ENCODE measurements around the gene SLC23A3. TPM values are rescaled to one million over a fixed set of nuclear protein-coding genes. Genes with fewer than 3 reads are reported as not detected.
"Not testable (repeated sequence)": the region's sequence is repeated elsewhere in the genome, so short reads cannot be mapped to it uniquely, and the experiment has no call there.

The SLC23A3 gene
- polyA plus RNA-seq, 1 donor (not counting 4 experiments of a cell fraction or from before 2014, with no cell fraction given): 1.4 TPM

DNA sequence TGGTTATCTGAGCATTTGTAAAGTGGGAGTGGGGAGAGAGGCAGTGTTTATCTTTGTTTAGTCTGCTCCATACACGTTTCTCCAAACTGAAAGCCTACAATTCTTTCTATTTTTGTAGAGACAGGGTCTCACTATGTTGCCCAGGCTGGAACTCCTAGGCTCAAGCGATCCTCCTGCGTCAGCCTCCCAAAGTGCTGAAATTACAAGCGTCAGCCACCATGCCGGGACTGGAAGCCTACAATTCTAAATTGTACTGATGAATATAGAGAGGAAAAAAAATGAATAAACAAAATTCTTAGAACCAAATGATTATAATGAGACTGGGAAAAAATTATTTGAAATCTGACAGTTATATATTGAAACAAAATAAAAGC is 35.3 kb upstream of the SLC23A3 start:
- Histone ChIP-seq H3K27ac (ENCODE audit: control insufficient read depth, insufficient read depth, low read length) (no peak overlapping the region), H3K9me3 (ENCODE audit: control insufficient read depth, low read depth, low read length) (no peaks in the 10 kb centered on the region), H3K9ac (ENCODE audit: control insufficient read depth, extremely low read depth, insufficient read depth, low read length) (no peak overlapping the region), H3K27me3 (ENCODE audit: control insufficient read depth, extremely low read depth, insufficient read depth, low read length) (no peaks in the 10 kb centered on the region), H3K79me2 (ENCODE audit: control insufficient read depth, insufficient read depth, low read length) (no peaks in the 10 kb centered on the region), H2AFZ (ENCODE audit: control insufficient read depth, low read length) (no peak overlapping the region), H3K9me1 (ENCODE audit: control insufficient read depth, extremely low read depth, insufficient read depth, low read length) (no peaks in the 10 kb centered on the region), H3K4me3 (ENCODE audit: control insufficient read depth in 2 of 3, extremely low read depth in 1 of 3, insufficient read depth in 2 of 3, low read depth in 1 of 3, low read length in 3 of 3) (no peak overlapping the region), H4K20me1 (ENCODE audit: control insufficient read depth, extremely low read depth, insufficient read depth, low read length) (no peaks in the 10 kb centered on the region), H3K4me2 (ENCODE audit: control insufficient read depth, extremely low read depth, insufficient read depth, low read depth, low read length) (no peak overlapping the region), H3K36me3 (ENCODE audit: control insufficient read depth in 2 of 2, extremely low read depth in 1 of 2, insufficient read depth in 2 of 2, low read length in 2 of 2) (peaks cover 7 to 13% of the 10 kb centered on the region in 2 experiments), H3K4me1 (ENCODE audit: control insufficient read depth, extremely low read depth, insufficient read depth, low read length) (peaks cover 16% of the 10 kb centered on the region)
- TF ChIP-seq EZH2 (IDR thresholded peaks at IDR 0.05; ENCODE audit: low read length) (no peak), CTCF (optimal IDR thresholded peaks at IDR 0.05 in 1 of 3, IDR thresholded peaks at IDR 0.05 in 1 of 3, conservative IDR thresholded peaks at IDR 0.05 in 1 of 3; ENCODE audit: extremely low read depth in 1 of 3, insufficient read depth in 2 of 3, low read length in 3 of 3) (no peak)
- no peak for FAIRE-seq
- dilution Hi-C loops (cut with MboI; ENCODE audit: extremely low pct_ligation_motif_present, low sequenced_read_pairs): no loop called here
- no peak for DNase-seq (ENCODE audit: low read depth, low spot score)

GRCh38 chr2:219204425-219205164 is 34.8 kb upstream of the SLC23A3 start:
- dilution Hi-C loops (cut with MboI; ENCODE audit: extremely low pct_ligation_motif_present, low sequenced_read_pairs): no loop called here
- no peaks in the 10 kb centered on the region for H3K9me3 ChIP-seq (ENCODE audit: control insufficient read depth, low read depth, low read length)
- H3K27me3 ChIP-seq (ENCODE audit: control insufficient read depth, extremely low read depth, insufficient read depth, low read length): no peaks in the 10 kb centered on the region
- no peak for FAIRE-seq
- no peaks in the 10 kb centered on the region for H3K79me2 ChIP-seq (ENCODE audit: control insufficient read depth, insufficient read depth, low read length)
- H3K4me1 ChIP-seq (ENCODE audit: control insufficient read depth, extremely low read depth, insufficient read depth, low read length): peaks cover 16% of the 10 kb centered on the region
- no peaks in the 10 kb centered on the region for H3K9me1 ChIP-seq (ENCODE audit: control insufficient read depth, extremely low read depth, insufficient read depth, low read length)
- H3K4me3 ChIP-seq (ENCODE audit: control insufficient read depth in 2 of 3, extremely low read depth in 1 of 3, insufficient read depth in 2 of 3, low read depth in 1 of 3, low read length in 3 of 3): no peak overlapping the region
- H3K36me3 ChIP-seq (ENCODE audit: control insufficient read depth in 2 of 2, extremely low read depth in 1 of 2, insufficient read depth in 2 of 2, low read length in 2 of 2): peaks cover 7 to 13% of the 10 kb centered on the region in 2 experiments
- no peak overlapping the region for H3K27ac ChIP-seq (ENCODE audit: control insufficient read depth, insufficient read depth, low read length)
- no peak overlapping the region for H3K9ac ChIP-seq (ENCODE audit: control insufficient read depth, extremely low read depth, insufficient read depth, low read length)
- no peak for TF ChIP-seq CTCF (optimal IDR thresholded peaks at IDR 0.05 in 1 of 3, IDR thresholded peaks at IDR 0.05 in 1 of 3, conservative IDR thresholded peaks at IDR 0.05 in 1 of 3; ENCODE audit: extremely low read depth in 1 of 3, insufficient read depth in 2 of 3, low read length in 3 of 3)
- TF ChIP-seq EZH2 (IDR thresholded peaks at IDR 0.05; ENCODE audit: low read length): no peak
- DNase-seq (ENCODE audit: low read depth, low spot score): no peak
- H2AFZ ChIP-seq (ENCODE audit: control insufficient read depth, low read length): no peak overlapping the region
- H4K20me1 ChIP-seq (ENCODE audit: control insufficient read depth, extremely low read depth, insufficient read depth, low read length): no peaks in the 10 kb centered on the region
- no peak overlapping the region for H3K4me2 ChIP-seq (ENCODE audit: control insufficient read depth, extremely low read depth, insufficient read depth, low read depth, low read length)

DNA sequence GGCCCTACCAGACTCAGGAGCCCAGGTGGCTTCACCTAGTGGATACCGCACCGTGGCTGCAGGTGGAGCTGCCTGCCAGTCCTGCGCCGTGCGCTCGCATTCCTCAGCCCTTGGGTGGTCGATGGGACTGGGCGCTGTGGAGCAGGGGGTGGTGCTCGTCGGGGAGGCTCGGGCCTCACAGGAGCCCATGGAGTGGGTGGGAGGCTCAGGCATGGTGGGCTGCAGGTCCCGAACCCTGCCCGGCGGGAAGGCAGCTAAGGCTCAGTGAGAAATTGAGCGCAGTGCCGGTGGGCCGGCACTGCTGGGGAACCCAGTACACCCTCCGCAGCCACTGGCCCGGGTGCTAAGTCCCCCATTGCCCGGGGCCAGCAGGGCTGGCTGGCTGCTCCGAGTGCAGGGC is 31.5 kb upstream of the SLC23A3 start:
- dilution Hi-C loops (cut with MboI; ENCODE audit: extremely low pct_ligation_motif_present, low sequenced_read_pairs); H2AFZ ChIP-seq (ENCODE audit: control insufficient read depth, low read length); FAIRE-seq: not testable (repeated sequence)

More for the DNA sequence above, 31.5 kb upstream of the SLC23A3 start:
- H3K27ac ChIP-seq (ENCODE audit: control insufficient read depth, insufficient read depth, low read length); H3K4me2 ChIP-seq (ENCODE audit: control insufficient read depth, extremely low read depth, insufficient read depth, low read depth, low read length); H3K79me2 ChIP-seq (ENCODE audit: control insufficient read depth, insufficient read depth, low read length); H3K9ac ChIP-seq (ENCODE audit: control insufficient read depth, extremely low read depth, insufficient read depth, low read length); H3K4me3 ChIP-seq (ENCODE audit: control insufficient read depth in 2 of 3, extremely low read depth in 1 of 3, insufficient read depth in 2 of 3, low read depth in 1 of 3, low read length in 3 of 3); DNase-seq (ENCODE audit: low read depth, low spot score); H3K36me3 ChIP-seq (ENCODE audit: control insufficient read depth in 2 of 2, extremely low read depth in 1 of 2, insufficient read depth in 2 of 2, low read length in 2 of 2); H3K9me1 ChIP-seq (ENCODE audit: control insufficient read depth, extremely low read depth, insufficient read depth, low read length); H4K20me1 ChIP-seq (ENCODE audit: control insufficient read depth, extremely low read depth, insufficient read depth, low read length); H3K4me1 ChIP-seq (ENCODE audit: control insufficient read depth, extremely low read depth, insufficient read depth, low read length); H3K27me3 ChIP-seq (ENCODE audit: control insufficient read depth, extremely low read depth, insufficient read depth, low read length); H3K9me3 ChIP-seq (ENCODE audit: control insufficient read depth, low read depth, low read length): not testable (repeated sequence)

Measured in keratinocyte (primary cell).